Measurements from ENCODE around the gene DIO3. TPM values are rescaled to one million over a fixed set of nuclear protein-coding genes. Genes with fewer than 3 reads are reported as not detected.

Gene DIO3
- 1.3 TPM for polyA plus RNA-seq (2013, experiment 1 of 2)
- polyA plus RNA-seq (2013, experiment 2 of 2), result 1.1 TPM

- Histone ChIP-seq H3K9me3 (ENCODE audit: insufficient read depth, low read depth, low read length) (peaks cover 10% of the 10 kb centered on the region), H3K27ac (ENCODE audit: low read depth, low read length) (no peak within 1 kb of the TSS), H3K36me3 (ENCODE audit: insufficient read depth, low read length) (no peaks in the 10 kb centered on the region), H3K4me1 (ENCODE audit: insufficient read depth, low read length) (peaks cover 6% of the 10 kb centered on the region; the same call in 1 of the 2 replicates), H3K27me3 (ENCODE audit: insufficient read depth, low read length) (peaks cover 98% of the 10 kb centered on the region), H3K4me3 (ENCODE audit: low read length) (no peak within 1 kb of the TSS; the same call in none of the 2 replicates), H3K9ac (ENCODE audit: low read depth, low read length) (no peak within 1 kb of the TSS)
- WGBS, result 22% methylated on average over 73 of the region's 73 CpGs
These were observed at the start of gene DIO3 for GRCh38 chr14:101561145-101561896. TSS of gene DIO3 (plus strand) at chr14:101561495.

- 0 out of 2 replicates have a peak, but pooled peaks cover 4% of the 10 kb centered on the region for H3K9me3 ChIP-seq (ENCODE audit: insufficient read depth, low read depth, low read length)
- H3K9ac ChIP-seq (ENCODE audit: low read depth, low read length), result no peak overlapping the region
- no peak overlapping the region for H3K4me3 ChIP-seq (ENCODE audit: low read length)
- H3K4me1 ChIP-seq (ENCODE audit: insufficient read depth, low read length), result no peaks in the 10 kb centered on the region
- H3K27ac ChIP-seq (ENCODE audit: low read depth, low read length), result no peak overlapping the region
- 92% methylated on average over 20 of the region's 20 CpGs for WGBS
- H3K36me3 ChIP-seq (ENCODE audit: insufficient read depth, low read length), result no peaks in the 10 kb centered on the region
- H3K27me3 ChIP-seq (ENCODE audit: insufficient read depth, low read length), result no peaks in the 10 kb centered on the region
These were observed 49.5 kb upstream of the DIO3 start for GRCh38 chr14:101511620-101512375.

GRCh38 chr14:101512376-101512695, 49.0 kb upstream of the DIO3 start:
- no peaks in the 10 kb centered on the region for H3K36me3 ChIP-seq (ENCODE audit: insufficient read depth, low read length)
- no peak overlapping the region for H3K27ac ChIP-seq (ENCODE audit: low read depth, low read length)
- no peaks in the 10 kb centered on the region for H3K4me1 ChIP-seq (ENCODE audit: insufficient read depth, low read length)
- H3K9me3 ChIP-seq (ENCODE audit: insufficient read depth, low read depth, low read length), result 0 out of 2 replicates have a peak, but pooled peaks cover 4% of the 10 kb centered on the region
- H3K9ac ChIP-seq (ENCODE audit: low read depth, low read length), result no peak overlapping the region
- 92% methylated on average over 9 of the region's 9 CpGs for WGBS
- H3K4me3 ChIP-seq (ENCODE audit: low read length), result no peak overlapping the region
- H3K27me3 ChIP-seq (ENCODE audit: insufficient read depth, low read length), result no peaks in the 10 kb centered on the region

- Histone ChIP-seq H3K4me1 (ENCODE audit: insufficient read depth, low read length) (no peaks in the 10 kb centered on the region), H3K4me3 (ENCODE audit: low read length) (no peak overlapping the region), H3K36me3 (ENCODE audit: insufficient read depth, low read length) (no peaks in the 10 kb centered on the region), H3K27ac (ENCODE audit: low read depth, low read length) (no peak overlapping the region), H3K9me3 (ENCODE audit: insufficient read depth, low read depth, low read length) (0 out of 2 replicates have a peak, but pooled peaks cover 4% of the 10 kb centered on the region), H3K27me3 (ENCODE audit: insufficient read depth, low read length) (no peaks in the 10 kb centered on the region), H3K9ac (ENCODE audit: low read depth, low read length) (no peak overlapping the region)
- WGBS, result 88% methylated on average over 5 of the region's 5 CpGs
These were observed 47.2 kb upstream of the DIO3 start for GRCh38 chr14:101514136-101514535.

- 97% methylated on average over 9 of the region's 9 CpGs for WGBS
- H3K27ac ChIP-seq (ENCODE audit: low read depth, low read length), result no peak overlapping the region
- no peaks in the 10 kb centered on the region for H3K36me3 ChIP-seq (ENCODE audit: insufficient read depth, low read length)
- H3K9ac ChIP-seq (ENCODE audit: low read depth, low read length), result no peak overlapping the region
- H3K27me3 ChIP-seq (ENCODE audit: insufficient read depth, low read length), result no peaks in the 10 kb centered on the region
- H3K4me3 ChIP-seq (ENCODE audit: low read length), result no peak overlapping the region
- 0 out of 2 replicates have a peak, but pooled peaks cover 4% of the 10 kb centered on the region for H3K9me3 ChIP-seq (ENCODE audit: insufficient read depth, low read depth, low read length)
- no peaks in the 10 kb centered on the region for H3K4me1 ChIP-seq (ENCODE audit: insufficient read depth, low read length)
These were observed 44.9 kb upstream of the DIO3 start for GRCh38 chr14:101516401-101516800.

GRCh38 chr14:101518611-101519473, 42.5 kb upstream of the DIO3 start:
- no peaks in the 10 kb centered on the region for H3K4me1 ChIP-seq (ENCODE audit: insufficient read depth, low read length)
- WGBS, result 92% methylated on average over 28 of the region's 28 CpGs
- H3K9ac ChIP-seq (ENCODE audit: low read depth, low read length), result no peak overlapping the region
- H3K4me3 ChIP-seq (ENCODE audit: low read length), result no peak overlapping the region
- H3K27ac ChIP-seq (ENCODE audit: low read depth, low read length), result no peak overlapping the region
- H3K27me3 ChIP-seq (ENCODE audit: insufficient read depth, low read length), result no peaks in the 10 kb centered on the region
- H3K36me3 ChIP-seq (ENCODE audit: insufficient read depth, low read length), result no peaks in the 10 kb centered on the region
- 0 out of 2 replicates have a peak, but pooled peaks cover 4% of the 10 kb centered on the region for H3K9me3 ChIP-seq (ENCODE audit: insufficient read depth, low read depth, low read length)

- H3K4me3 ChIP-seq (ENCODE audit: low read length), result no peak overlapping the region
- H3K27me3 ChIP-seq (ENCODE audit: insufficient read depth, low read length), result no peaks in the 10 kb centered on the region
- H3K9ac ChIP-seq (ENCODE audit: low read depth, low read length), result no peak overlapping the region
- 92% methylated on average over 30 of the region's 30 CpGs for WGBS
- H3K9me3 ChIP-seq (ENCODE audit: insufficient read depth, low read depth, low read length), result no peaks in the 10 kb centered on the region
- no peaks in the 10 kb centered on the region for H3K36me3 ChIP-seq (ENCODE audit: insufficient read depth, low read length)
- H3K27ac ChIP-seq (ENCODE audit: low read depth, low read length), result no peak overlapping the region
- H3K4me1 ChIP-seq (ENCODE audit: insufficient read depth, low read length), result no peaks in the 10 kb centered on the region
These were observed 40.4 kb upstream of the DIO3 start for GRCh38 chr14:101520621-101521472.

- Histone ChIP-seq H3K36me3 (ENCODE audit: insufficient read depth, low read length) (no peaks in the 10 kb centered on the region), H3K9me3 (ENCODE audit: insufficient read depth, low read depth, low read length) (no peaks in the 10 kb centered on the region), H3K9ac (ENCODE audit: low read depth, low read length) (no peak overlapping the region), H3K27me3 (ENCODE audit: insufficient read depth, low read length) (no peaks in the 10 kb centered on the region), H3K27ac (ENCODE audit: low read depth, low read length) (no peak overlapping the region), H3K4me3 (ENCODE audit: low read length) (no peak overlapping the region), H3K4me1 (ENCODE audit: insufficient read depth, low read length) (no peaks in the 10 kb centered on the region)
- 94% methylated on average over 16 of the region's 17 CpGs for WGBS
These were observed 39.8 kb upstream of the DIO3 start for GRCh38 chr14:101521473-101521915.

- H3K4me1 ChIP-seq (ENCODE audit: insufficient read depth, low read length), result no peaks in the 10 kb centered on the region
- no peaks in the 10 kb centered on the region for H3K27me3 ChIP-seq (ENCODE audit: insufficient read depth, low read length)
- no peak overlapping the region for H3K4me3 ChIP-seq (ENCODE audit: low read length)
- no peaks in the 10 kb centered on the region for H3K36me3 ChIP-seq (ENCODE audit: insufficient read depth, low read length)
- no peak overlapping the region for H3K27ac ChIP-seq (ENCODE audit: low read depth, low read length)
- H3K9me3 ChIP-seq (ENCODE audit: insufficient read depth, low read depth, low read length), result no peaks in the 10 kb centered on the region
- WGBS, result 92% methylated on average over 8 of the region's 8 CpGs
- H3K9ac ChIP-seq (ENCODE audit: low read depth, low read length), result no peak overlapping the region
These were observed 39.3 kb upstream of the DIO3 start for GRCh38 chr14:101521978-101522377.

Measured in HUES64 (cell line).